Peyer's patch (tissue), 4 donors: Measurements from ENCODE around the gene MCTP1. TPM values are rescaled to one million over a fixed set of nuclear protein-coding genes. Genes with fewer than 3 reads are reported as not detected.

Source experiments
- DNase-seq, 3 donors: peaks; one replicate each; pipeline ENCODE4 v3.0.0-alpha.2; 2017 to 2019
- H3K27ac ChIP-seq, 4 donors: fragments of 200-600 bp; sonication (generic); one replicate each; pipeline ENCODE4 v1.5.1; 2016 to 2019
- H3K27me3 ChIP-seq, 2 donors: fragments of 200-600 bp; sonication (generic); one replicate each; pipeline ENCODE4 v1.5.1; 2019
- H3K36me3 ChIP-seq, 3 donors: fragments of 200-600 bp; sonication (generic); one replicate each; pipeline ENCODE4 v1.5.1; 2016 to 2019
- H3K4me1 ChIP-seq, 4 donors: fragments of 200-600 bp; sonication (generic); one replicate each; pipeline ENCODE4 v1.5.1; 2016 to 2019
- H3K4me3 ChIP-seq, 4 donors: fragments of 200-600 bp; sonication (generic); 1 replicate in 3 of 4; 2 replicates in 1 of 4; pipeline ENCODE4 v1.5.1; 2016 to 2019; ENCODE audit warnings: mild to moderate bottlenecking in 1 of 4
- H3K9me3 ChIP-seq, 4 donors: fragments of 200-600 bp; sonication (generic); one replicate each; pipeline ENCODE4 v1.5.1; 2016 to 2019; ENCODE audit warnings: mild to moderate bottlenecking in 1 of 4
- POLR2A ChIP-seq, 2 donors: fragments of 450-650 bp; IDR thresholded peaks; one replicate each; pipeline ENCODE4 v1.5.1; 2017; ENCODE audit warnings: antibody characterized with exemption in 2 of 2, mild to moderate bottlenecking in 2 of 2, moderate library complexity in 2 of 2
- total RNA-seq, 4 donors: library from RNA; depleted of rRNA; stranded (reverse); fragments of >200 nt; gene quantifications; one replicate each; pipeline ENCODE4 v1.1.0, GENCODE V29; 2016
- TF ChIP-seq, protein P1 (sequence below), 6 experiments: fragments of 450-650 bp in 4 of 6; fragments of 200-600 bp in 2 of 6; sonication (generic) in 1 of 6; IDR thresholded peaks; one replicate each; pipeline ENCODE4 v1.5.1; 2017 to 2019; ENCODE audit warnings: antibody characterized with exemption in 6 of 6, mild to moderate bottlenecking in 3 of 6, moderate library complexity in 1 of 6

The MCTP1 gene
- total RNA-seq, 4 donors from 2014 or later = 4.7 to 61.1 (median 11.3) TPM

DNA sequence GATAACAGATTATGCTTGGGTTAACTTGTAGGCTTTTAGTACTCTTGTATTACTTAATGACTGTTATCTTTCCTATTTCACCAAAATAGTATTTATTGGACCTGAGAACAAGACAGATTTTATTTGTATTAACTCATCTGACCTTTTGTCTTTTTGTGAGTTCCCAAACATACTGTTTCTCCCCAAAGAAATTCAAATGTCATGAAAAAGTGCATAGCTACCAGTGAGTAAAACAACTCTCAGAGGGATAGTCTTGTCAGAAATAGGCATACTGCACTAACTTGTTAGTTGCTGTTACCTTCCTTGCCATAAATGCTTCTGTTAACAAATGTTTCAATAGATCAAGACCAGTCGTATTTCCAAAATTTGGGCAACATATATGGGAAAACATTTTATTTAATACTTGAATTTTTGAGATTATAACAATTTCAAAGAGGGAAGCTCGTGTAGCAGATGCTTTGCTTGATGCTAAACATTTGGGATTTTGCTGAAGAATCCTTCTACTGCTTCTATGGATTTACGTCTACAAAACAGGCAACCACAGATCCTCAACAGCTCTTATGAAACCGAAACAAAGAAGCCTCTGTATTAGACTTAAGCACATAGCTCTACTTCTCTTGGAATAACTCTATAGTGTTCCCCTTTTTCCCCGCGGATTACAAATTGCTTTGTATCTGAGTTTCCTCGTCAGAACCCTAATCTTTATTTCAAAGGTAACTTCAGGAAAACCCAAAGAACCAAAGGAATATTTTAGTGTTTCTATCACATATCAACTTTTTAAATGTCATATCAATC, 248.8 kb downstream of the MCTP1 start:
- Histone ChIP-seq H3K27ac (no peak overlapping the region), H3K9me3 (no peaks in the 10 kb centered on the region), H3K27me3 (no peaks in the 10 kb centered on the region), H3K4me1 (no peaks in the 10 kb centered on the region), H3K4me3 (no peak overlapping the region), H3K36me3 (no peaks in the 10 kb centered on the region)
- no peak for DNase-seq
- TF ChIP-seq, protein P1, sequence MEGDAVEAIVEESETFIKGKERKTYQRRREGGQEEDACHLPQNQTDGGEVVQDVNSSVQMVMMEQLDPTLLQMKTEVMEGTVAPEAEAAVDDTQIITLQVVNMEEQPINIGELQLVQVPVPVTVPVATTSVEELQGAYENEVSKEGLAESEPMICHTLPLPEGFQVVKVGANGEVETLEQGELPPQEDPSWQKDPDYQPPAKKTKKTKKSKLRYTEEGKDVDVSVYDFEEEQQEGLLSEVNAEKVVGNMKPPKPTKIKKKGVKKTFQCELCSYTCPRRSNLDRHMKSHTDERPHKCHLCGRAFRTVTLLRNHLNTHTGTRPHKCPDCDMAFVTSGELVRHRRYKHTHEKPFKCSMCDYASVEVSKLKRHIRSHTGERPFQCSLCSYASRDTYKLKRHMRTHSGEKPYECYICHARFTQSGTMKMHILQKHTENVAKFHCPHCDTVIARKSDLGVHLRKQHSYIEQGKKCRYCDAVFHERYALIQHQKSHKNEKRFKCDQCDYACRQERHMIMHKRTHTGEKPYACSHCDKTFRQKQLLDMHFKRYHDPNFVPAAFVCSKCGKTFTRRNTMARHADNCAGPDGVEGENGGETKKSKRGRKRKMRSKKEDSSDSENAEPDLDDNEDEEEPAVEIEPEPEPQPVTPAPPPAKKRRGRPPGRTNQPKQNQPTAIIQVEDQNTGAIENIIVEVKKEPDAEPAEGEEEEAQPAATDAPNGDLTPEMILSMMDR (IDR thresholded peaks at IDR 0.05) = no peak
- TF ChIP-seq POLR2A (IDR thresholded peaks at IDR 0.05) = no peak

DNA sequence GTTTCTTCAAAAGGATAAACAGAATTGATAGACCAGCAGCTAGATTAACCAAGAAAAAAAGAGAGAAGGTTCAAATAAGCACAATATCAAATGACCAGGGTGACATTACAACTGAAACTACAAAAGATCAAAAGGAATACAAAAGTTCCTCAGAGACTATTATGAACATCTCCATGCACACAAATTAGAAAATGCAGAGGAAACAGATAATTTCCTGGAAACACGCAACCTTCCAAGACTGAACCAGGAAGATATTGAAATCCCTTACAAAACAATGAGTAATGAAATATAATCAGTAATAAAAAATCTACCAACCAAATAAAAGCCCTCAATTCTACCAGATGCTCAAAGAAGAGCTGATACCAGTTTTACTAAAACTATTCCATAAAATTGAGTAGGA, 252.1 kb downstream of the MCTP1 start:
- Histone ChIP-seq H3K4me1 (no peaks in the 10 kb centered on the region), H3K27me3 (no peaks in the 10 kb centered on the region), H3K27ac (no peak overlapping the region), H3K4me3 (no peak overlapping the region), H3K36me3 (no peaks in the 10 kb centered on the region), H3K9me3 (no peaks in the 10 kb centered on the region)
- TF ChIP-seq, protein P1 (IDR thresholded peaks at IDR 0.05) = no peak
- no peak for TF ChIP-seq POLR2A (IDR thresholded peaks at IDR 0.05)
- DNase-seq = no peak

DNA sequence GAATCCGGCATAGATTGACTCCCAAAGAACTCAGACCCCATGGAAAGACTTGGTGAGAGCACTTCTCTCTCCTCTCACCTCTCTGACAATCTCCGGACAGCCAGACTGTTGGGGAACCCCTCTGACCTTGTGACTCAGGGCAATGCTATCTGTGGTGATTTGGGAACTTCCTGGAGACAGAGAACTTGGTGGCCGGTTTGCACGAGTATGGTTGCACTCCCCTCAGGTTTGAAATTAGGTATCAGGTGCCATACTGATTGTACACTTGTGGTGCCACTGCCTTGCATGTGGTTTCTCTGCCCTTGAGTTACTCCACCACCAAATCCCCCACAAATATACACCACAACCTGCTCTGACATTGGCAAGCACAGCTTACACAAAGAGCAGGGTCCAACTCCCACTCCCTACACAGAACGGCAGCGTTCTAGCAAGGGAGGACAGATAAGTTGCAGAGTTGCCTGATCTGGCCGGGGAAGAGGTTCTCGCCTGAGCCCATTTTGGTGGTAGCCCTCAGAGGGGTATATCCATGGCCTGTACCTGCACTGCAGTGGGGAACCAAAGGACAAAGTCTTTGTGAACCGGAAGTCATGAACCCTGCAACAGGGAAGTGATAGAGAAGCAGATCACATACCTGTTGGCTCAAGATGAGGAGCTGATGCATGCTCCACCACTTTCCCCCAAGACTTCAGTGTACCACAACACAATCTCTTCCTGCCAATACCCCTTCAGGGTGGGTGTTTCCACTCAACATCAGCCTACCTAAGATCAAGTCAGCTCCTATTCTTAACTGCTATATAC, 255.1 kb downstream of the MCTP1 start:
- no peak overlapping the region for H3K4me3 ChIP-seq
- no peaks in the 10 kb centered on the region for H3K27me3 ChIP-seq
- H3K36me3 ChIP-seq = no peaks in the 10 kb centered on the region
- no peak overlapping the region for H3K27ac ChIP-seq
- no peak for DNase-seq
- no peaks in the 10 kb centered on the region for H3K4me1 ChIP-seq
- H3K9me3 ChIP-seq = no peaks in the 10 kb centered on the region
- TF ChIP-seq POLR2A (IDR thresholded peaks at IDR 0.05) = no peak
- TF ChIP-seq, protein P1 (IDR thresholded peaks at IDR 0.05) = no peak

DNA sequence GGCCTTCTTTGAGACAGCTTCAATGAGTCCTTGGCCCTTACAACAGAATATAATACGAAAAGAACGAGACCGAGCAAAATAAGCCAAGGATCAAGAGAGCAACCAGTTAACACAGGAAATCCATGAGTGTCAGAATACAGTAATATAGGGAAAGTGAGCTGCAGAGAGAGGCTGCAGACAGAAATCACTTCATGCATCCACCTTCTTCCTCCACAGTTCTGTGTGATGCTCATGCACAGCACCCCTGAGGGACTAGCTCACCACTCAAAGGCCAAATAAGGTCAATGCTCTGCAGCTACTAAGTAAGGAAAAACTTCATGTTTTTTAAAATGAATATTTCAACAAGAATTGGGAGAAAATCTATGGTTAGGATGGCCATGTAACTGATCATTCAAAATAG, 257.1 kb downstream of the MCTP1 start:
- Histone ChIP-seq H3K27me3 (no peaks in the 10 kb centered on the region), H3K9me3 (no peaks in the 10 kb centered on the region), H3K36me3 (no peaks in the 10 kb centered on the region), H3K27ac (no peak overlapping the region), H3K4me1 (no peaks in the 10 kb centered on the region), H3K4me3 (no peak overlapping the region)
- TF ChIP-seq, protein P1 (IDR thresholded peaks at IDR 0.05) = no peak
- TF ChIP-seq POLR2A (IDR thresholded peaks at IDR 0.05) = no peak
- no peak for DNase-seq

DNA sequence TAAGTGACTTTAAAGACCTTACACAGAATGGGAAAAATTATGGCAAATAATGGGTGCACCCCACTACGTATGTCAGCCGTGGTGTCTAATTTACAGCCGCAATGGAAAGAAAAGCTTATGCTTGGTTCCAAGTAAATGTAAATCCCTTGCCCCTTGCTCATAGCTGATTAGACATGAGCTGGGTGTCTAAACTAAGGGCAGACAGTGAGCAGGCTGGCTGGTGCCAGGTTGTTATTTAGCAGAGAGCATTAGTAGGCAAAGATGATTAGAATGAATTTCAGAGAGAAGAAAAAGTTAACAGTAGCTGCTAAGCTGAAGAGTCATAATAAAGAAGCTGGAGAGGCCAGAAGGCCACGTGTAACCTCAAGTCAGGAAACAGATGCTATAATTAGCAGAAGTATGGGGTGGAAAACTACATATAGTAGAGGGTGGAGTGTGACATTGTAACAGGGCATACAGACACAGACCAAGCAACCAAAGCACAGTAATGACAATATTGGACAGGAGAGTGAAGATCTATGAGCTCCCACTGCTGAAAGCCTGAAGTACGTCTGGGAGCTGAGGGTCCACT, 257.7 kb downstream of the MCTP1 start:
- no peak for TF ChIP-seq POLR2A (IDR thresholded peaks at IDR 0.05)
- TF ChIP-seq, protein P1 (IDR thresholded peaks at IDR 0.05) = no peak
- Histone ChIP-seq H3K36me3 (no peaks in the 10 kb centered on the region), H3K4me3 (no peak overlapping the region), H3K27me3 (no peaks in the 10 kb centered on the region), H3K27ac (no peak overlapping the region), H3K4me1 (no peaks in the 10 kb centered on the region), H3K9me3 (no peaks in the 10 kb centered on the region)
- no peak for DNase-seq
